GM19438 (cell line): Measurements from ENCODE around the gene IPO13.

Experiments
- ATAC-seq: cut with Tn5 transposase; IDR thresholded peaks from one replicate; pipeline ENCODE4 v1.9.1; 2021; ENCODE audit warnings: low read depth; ENCODE audit not compliant: unreplicated experiment

Gene IPO13

DNA sequence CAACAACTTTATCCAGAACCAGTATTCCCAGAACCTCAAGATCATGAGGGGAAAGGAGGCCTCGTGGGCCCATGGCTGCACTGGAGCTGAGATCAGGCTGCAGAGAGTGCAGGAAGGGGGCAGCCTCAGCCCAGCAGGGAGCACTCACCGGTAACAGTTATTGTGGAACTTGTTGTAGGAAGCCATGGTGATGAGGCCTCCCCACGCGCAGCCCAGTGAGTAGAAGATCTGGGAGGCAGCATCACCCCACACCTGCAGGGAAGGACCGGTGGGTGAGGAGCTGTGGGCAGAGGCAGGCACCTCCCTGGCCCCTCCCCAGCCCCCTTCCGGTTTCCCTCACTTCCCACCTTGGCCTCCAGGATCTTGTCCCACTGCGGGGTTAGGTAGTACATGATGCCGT, 55.4 kb downstream of the IPO13 start:
- ATAC-seq = no peak

DNA sequence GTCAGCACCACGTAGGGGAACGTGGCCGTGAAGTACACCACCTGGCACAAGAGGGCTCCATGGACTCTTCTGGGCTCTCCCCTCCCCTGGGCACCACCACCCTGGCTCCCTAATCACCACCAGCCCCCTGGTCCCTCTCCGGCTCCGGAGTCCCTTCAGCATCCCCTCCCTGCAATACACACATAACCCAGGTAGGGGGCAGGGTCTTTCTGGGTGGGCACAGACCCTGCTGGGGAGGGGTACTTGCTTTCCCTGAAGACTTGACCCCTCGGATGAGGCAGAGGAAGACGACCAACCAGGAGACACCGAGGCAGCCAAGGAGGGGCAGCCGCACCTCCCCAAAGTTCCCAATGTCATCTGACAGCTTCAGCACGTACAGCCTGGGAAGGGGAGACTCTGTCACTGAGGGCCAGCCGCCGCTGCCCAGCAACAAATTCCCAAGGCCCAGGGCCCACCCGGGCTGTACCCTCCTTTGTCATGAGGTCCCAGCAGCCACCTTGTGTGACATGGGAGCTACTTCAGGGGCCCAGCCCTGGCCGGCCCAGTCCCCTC, 55.9 kb downstream of the IPO13 start:
- ATAC-seq = no peak

DNA sequence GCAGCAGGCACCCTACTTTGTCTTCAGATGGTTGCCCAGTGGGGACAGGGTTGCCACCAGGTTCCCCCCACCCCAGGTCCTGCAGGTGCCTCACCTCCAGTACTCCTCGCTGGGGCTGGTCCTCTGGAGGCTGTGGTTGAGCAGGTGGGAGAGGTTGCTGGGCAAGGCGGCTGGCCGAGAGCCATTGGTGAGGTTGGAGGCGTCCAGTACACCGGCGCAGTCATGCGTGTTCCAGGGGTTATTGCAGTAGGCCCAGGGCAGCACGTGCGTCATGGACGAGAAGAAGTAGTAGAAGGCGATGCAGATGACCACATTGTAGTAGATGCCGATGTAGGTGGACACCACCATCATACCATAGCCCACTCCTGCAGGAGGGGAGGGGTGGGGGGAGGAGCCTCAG, 61.5 kb downstream of the IPO13 start:
- ATAC-seq = no peak

DNA sequence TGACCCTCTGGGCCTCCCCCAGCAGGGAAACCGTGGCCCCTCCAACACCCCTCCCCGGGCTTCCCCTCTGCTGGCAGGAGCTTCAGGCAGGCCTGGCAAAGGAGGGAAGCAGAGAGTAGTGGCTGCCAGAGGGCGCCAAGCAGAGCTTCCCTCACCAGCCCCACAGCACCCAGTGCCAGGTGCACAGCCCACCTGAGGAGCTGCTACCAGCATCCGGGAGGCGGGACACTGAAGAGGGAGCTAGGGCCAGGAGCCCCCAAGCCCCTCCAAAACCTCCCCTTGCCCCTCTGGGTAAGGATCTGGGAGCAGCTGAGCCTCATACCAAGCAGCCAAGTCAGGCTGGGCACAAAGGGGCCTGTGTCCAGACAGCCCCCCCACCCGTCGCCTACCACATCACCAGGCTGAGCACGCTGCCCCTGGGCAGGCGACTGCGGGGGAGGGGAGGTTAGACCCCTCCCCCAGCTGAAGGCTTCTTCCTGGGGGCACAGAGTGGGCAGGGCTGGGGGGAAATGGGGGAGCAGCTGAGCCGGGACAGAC, 64.3 kb downstream of the IPO13 start:
- no peak for ATAC-seq

DNA sequence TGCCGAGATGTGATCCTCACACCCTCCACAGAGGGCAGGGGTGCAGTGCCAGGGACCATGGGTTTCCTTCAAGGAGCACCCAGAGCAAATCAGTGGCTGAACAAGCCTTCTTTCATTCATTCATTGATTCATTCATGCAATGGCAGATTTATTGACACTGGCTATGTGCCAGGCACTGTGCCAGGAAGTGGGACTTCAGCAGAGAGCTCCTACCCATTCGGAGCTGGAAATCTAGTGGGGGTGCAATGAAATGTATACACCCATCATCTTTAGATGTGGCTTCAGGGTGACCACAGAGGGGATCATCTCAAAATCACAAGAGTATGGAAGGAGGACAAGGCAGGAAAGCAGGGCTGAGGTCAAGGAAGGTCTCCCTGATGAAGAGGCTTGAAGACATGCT, 65.7 kb downstream of the IPO13 start:
- ATAC-seq = no peak

DNA sequence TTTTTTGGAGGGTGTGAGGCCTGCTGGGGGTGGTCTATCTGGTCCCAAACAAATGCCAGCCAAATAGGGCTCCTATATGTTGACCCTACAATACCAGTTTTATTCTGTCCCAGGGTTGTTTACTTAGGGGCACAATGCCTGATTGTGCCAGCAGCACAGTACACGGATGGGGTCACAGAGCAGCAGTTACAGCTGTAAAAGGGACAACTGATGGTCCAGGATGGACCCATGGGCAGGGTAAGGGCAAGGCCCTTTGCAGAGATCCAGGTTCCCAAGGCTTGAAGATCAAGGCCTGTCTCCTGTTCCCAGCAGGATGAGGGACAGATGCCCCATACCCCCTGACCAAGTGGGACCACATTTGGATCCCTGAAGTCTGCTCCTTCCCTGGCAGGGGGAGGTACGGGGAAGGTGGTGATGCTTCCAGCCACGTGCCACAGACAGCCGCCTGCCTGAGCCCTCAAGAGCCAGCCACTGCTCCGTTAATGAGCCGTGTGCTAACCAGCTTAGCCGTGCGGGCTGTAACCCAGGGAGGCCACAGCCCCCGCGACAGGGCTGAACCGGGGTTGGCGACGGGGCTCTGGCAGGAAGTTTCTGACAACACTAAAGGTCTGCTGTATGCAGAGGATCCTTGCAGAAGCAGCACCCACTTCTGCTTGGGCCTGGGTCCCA, 66.3 kb downstream of the IPO13 start:
- ATAC-seq = no peak

DNA sequence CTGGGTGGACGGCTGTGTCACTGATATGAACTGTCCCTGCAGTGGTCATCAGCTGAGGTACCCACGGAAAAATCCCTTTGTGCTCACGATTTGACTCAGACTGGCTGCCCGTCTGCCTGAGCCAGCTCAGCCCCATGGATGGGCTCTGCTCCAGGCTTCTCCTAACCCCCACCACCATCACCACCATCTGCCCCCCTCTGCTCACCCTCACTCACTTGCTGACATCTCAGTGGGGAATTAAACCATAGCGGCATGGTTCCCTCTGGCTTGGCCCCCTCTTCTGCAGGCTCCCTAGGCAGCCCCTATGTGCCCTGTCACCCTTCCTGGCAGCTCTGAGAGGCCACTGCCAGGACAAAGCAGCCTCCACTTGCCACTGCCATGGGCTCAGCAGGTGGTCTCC, 67.2 kb downstream of the IPO13 start:
- no peak for ATAC-seq

DNA sequence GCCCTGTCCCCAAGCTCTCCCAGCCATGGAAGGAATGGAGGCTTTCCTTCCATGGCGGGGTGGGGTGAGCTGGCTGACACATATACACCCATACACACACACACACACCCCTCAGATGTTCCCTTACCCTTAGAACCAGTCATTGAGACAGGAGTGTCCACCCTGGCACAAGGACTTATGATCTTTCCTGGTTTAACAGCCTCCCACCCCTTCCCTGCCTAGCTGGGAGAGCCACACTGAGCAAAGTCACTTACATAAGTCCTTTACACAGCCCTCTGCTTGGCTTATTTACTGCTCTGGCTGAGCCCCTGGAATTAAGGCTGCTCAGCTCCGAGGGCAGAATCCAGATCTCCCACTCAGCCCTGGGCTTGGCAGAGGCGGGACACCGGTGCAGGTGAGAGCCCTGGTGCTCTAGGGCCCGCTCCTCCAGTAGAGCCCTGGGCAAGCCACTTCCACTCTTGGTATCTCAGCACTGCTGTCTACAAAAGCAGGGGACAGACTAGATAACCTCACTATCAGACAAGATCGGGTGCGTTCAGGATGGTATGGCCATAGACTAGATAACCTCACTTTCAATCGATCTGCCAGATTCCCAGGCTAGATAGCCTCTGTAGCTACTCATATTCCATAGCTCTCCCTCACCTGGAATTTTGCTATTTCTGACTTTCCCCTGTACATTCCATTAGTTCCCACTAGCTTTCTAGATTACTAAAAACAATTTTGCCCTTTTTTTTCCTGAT, 67.8 kb downstream of the IPO13 start:
- ATAC-seq = no peak

DNA sequence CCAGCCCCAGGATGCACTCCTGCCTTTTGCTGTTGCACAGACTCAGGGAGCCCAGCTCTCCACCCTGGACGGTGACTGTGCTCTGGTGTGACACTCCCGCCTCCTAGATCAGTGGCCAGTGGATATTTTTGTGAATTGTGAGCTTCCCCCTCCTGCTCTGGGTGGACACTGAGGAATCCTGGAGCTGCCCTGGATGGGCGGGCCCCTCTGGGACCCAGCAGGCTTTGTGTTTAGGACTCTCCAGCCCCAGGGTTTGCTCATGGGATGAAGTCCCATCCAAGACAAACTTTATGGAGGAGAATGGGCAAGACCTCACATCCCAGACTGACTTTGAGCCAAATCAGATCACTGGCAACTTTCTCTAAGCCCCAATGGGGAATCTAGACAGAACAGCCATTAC, 68.5 kb downstream of the IPO13 start:
- ATAC-seq = no peak

DNA sequence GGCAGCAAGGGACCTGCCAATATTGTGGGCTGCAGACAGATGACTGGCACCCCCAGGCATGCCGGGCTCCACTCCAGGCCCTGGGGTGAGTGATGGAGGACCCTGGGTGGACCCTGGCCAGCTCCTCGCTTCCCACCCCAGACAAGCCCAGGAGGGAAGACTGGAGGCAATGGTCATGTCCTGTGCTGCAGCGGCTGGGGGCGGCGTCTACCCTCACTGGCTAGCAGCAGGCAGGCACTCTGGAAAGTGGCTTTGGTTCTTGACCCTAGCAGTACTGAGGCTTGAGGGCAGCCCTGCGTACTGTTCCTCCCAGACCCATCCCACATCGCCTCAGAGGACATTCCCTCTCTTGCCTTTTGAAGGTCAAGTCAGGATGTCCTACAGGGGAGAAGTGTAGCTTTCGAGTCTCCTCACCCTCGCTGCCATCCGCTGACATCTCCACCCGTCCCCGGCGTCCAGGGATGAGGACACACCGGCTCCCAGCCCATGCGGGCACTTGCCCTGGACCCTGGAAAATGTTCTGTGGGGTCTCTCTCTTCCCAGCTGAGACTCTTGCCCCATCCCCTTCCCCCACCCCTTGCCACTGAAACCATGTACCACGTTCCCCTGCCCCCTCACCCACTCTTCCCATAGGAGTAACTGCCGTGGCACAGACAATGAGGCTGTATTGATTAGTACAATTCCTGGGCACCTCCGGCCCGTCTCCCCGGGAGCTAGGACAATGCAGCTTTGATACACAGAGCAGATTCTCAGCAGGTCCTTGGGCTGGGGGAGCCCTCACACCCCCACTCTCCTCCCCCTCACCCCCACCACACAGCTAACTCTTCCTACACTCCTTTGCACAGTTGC, 69.5 kb downstream of the IPO13 start:
- ATAC-seq = no peak

DNA sequence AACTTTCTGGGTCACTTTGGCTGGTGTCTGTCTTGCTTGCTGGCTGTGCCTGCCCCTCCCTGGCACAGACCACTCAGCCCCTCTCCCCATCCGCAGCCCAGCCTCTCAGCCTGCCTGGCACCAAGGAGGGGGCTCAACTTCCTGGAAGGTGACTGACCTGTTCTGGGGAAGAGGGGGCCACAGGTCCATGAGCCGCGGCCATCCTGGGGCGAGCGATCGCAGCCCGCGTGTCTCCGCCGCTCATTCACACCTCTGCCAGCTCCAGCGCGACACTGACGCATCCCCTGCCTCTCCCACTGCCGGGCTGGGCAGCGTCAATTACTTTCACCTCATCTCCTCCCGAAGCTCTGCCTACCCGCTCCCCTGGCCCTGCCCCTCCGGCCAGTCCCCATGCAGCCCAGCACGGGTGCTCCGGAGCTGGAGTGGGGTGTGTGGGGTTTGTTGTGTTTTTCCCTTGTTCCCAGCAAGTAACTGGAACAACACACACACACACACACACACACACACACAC, 70.2 kb downstream of the IPO13 start:
- no peak for ATAC-seq
